Measurements from ENCODE around the gene SYNGR3.
"Not testable (repeated sequence)": the region's sequence is repeated elsewhere in the genome, so short reads cannot be mapped to it uniquely, and the experiment has no call there.

The SYNGR3 gene

GRCh38 chr16:2008009-2008526, 18.3 kb downstream of the SYNGR3 start:
- DNase-seq (ENCODE audit: low read depth in 3 of 3) = no peak

DNA sequence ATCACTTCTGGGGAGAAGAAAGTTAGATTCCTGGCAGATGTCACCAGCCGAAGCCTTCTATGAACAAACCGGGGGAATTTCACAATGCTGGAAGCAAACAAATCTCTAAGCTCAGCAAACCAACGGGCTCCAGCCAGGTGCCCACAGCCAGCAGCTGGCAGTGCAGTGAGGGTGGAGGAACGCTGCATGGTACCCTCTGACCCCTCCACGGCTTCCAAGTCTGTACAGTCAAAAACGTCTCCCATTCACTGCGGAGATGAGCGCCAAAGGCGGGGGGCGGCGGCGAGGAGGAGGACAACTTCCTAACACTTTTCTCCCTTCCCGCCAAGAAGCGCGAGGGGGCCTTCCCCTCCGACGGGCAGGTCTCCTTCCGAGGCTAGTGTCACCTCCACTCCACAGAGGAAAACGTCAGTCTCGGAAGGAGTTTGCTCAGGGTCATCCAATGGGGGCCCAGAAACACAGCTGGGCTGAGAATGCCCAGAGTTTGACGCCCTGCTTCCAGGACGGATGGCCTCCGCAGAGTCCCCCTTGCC, 18.9 kb downstream of the SYNGR3 start:
- no peak for DNase-seq (ENCODE audit: low read depth in 3 of 3)

GRCh38 chr16:2009164-2009711, 19.5 kb downstream of the SYNGR3 start:
- no peak for DNase-seq (ENCODE audit: low read depth in 3 of 3)

DNA sequence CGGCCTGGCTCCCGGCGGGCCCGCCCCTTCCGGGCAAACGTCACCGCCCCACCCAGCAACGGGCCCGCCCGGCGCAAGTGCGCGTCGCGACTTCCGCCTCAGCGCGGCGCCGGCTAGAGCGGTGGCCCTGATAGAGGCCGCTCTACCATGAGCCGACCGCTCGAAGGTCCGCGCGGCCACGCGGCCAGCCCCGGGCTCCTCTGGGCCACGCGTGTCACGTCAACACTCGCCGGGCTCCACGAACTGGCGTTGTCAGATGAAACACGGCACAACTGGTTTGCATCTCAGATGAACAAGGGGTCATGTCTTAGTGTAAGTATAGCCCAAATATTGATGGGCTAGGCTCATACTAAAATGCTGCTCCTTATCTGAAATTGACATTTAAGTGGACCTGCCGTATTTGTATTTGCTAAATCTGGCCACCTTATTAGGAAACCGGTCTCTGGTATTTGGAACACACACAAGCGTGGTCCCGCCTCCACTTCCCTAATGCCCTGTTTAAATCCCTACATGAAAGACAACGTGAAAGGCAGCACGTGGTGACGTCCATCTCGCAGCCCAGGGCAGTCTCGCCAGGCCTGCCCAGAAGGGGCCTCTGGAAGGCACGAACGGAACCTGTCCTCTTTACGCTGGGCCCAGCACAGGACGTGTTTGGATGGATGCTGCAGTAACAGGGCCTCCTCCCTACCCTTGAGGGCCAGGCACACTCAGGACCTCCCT, 20.2 kb downstream of the SYNGR3 start, which contains the start of gene ZNF598:
ZNF598 (minus strand) TSS at position 31 of the 720 bp plus-strand sequence.
- DNase-seq (ENCODE audit: low read depth in 3 of 3) = peak; percentile 58 to 75 (median 65)

DNA sequence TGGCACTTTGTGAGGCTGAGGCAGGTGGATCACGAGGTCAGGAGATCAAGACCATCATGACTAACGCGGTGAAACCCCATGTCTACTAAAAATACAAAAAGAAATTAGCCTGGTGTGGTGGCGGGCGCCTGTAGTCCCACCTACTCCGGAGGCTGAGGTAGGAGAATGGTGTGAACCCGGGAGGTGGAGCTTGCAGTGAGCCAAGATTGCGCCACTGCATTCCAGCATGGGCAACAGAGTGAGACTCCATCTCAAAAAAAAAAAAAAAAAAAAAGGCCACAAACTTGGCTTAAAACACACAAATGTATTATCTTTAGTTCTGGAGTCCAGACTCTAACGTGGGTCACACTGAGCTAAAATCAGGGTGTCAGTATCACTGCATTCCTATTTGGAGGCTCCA, 22.0 kb downstream of the SYNGR3 start:
- DNase-seq (ENCODE audit: low read depth in 3 of 3) = not testable (repeated sequence)

DNA sequence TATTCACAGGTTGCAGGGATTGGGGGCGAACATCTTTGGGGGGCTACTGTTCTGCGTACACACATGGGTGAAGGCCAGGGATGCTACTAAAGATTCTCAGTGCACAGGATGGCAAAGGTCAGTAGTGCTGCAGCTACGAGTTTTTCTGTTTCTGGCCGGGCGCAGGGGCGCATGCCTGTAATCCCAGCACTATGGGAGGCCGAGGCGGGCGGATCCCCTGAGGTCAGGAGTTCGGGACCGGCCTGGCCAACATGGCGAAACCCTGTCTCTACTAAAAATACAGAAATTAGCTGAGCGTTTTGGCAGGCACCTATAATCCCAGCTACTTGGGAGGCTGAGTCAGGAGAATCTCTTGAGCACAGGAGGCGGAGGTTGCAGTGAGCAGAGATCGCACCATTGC, 23.8 kb downstream of the SYNGR3 start:
- no peak for DNase-seq (ENCODE audit: low read depth in 3 of 3)

GRCh38 chr16:2015117-2015946, 25.6 kb downstream of the SYNGR3 start:
- no peak for DNase-seq (ENCODE audit: low read depth in 3 of 3)

DNA sequence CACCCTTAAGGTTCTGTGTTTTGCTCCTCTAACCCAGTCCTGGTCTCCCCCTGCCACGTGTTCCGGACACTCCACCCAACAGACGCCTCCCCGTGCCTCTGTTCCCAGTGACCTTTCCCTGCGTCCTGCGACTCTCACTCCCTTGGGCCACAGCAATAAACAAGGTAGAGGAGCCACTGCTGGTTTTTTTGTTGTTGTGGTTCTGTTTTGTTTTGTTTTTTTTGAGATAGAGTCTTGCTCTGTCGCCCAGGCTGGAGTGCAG, 26.1 kb downstream of the SYNGR3 start:
- no peak for DNase-seq (ENCODE audit: low read depth in 3 of 3)

GRCh38 chr16:2016407-2016922, 26.7 kb downstream of the SYNGR3 start:
- DNase-seq (ENCODE audit: low read depth in 3 of 3) = no peak

DNA sequence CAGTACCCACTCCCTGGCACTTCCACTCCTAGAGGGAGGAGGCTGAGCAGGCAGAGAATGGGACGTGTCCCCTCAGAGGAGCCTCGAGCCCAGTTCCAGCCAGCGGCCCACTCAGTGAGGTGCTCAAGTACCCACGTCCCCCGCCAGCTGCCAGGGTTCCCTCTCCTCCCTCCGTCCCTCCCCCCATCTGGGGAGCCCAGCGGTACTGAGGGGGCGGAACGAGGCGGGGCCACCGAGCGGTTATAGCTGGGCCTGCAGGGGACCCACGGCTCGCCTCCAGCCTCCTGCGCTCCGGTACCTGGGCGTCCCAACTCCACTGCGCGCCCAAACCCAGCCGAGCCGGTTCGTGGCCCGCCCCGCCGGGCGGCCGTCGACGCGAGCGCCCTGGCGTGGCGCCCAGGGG, 29.7 kb downstream of the SYNGR3 start, which contains the start of gene NPW:
NPW (plus strand) TSS at position 268 of the 403 bp plus-strand sequence.
- DNase-seq (ENCODE audit: low read depth in 3 of 3) = no peak

GRCh38 chr16:2019921-2020831, 30.4 kb downstream of the SYNGR3 start:
- no peak for DNase-seq (ENCODE audit: low read depth in 3 of 3)

GRCh38 chr16:2022723-2023091, 32.9 kb downstream of the SYNGR3 start:
- DNase-seq (ENCODE audit: low read depth in 3 of 3) = no peak

DNA sequence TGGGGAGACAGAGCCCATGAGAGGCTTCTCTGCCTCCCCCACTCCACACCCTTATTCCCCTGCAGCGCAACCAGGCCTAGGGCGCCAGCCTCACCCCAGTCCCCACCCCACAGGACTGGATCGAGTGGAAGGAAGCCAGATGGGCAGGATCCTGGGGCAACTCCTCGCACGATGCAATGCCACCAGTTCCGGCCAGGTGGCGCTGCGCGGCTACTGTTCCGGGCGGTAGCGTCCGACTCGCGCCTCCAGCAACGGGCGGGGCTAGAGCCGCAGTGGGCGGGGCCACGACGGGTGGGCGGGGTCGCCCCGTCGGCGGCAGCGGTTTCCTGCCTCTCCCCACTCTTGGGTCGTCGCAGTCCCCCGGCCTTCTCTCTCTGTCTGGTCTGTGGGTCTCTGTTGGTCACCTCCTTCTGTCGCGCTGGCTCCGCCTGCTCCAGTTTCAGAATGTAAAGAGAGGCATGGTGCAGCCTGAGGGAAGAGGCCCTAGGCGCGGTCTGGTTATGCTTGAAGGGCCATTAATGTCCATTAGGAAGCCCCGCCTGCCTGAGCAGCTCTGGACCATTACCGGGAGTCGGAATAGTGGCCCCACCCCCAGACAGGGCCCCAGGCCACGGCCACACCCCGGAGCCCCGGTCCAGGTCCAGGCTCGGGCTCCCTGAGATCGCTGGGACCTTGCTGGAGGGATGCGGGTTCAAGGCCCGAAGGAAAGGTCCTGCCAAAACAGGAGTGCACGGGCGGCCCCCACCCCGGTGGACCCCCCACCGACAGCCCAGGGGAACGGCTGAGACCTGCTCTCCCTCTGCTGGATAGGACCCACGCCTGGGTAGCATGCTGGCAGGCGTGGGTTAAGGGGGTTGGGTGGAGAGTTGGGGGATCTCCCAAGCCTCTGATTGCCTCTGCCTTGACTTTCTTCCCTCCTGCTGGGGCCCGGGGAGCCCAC, 33.6 kb downstream of the SYNGR3 start:
- peak; percentile 85 to 95 (median 92) for DNase-seq (ENCODE audit: low read depth in 3 of 3)

DNA sequence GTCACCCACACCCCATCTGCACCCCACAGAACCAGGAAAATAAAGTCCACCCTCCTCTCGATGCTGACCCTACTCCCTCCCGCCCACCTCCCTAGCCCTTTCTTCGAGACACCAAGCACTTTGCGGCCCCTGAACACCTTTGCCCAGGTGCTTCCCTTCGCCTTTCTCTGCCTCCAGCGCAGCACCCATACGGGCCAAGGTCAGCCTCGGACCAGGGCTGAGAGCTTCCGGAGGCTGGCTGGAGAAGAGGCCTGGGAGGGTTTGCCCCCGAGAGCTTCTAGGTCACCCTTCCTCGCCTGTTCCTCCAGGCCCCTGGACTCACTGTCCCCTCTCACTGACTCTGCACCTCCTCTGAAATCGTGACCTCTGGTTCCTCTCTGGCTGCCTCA, 34.3 kb downstream of the SYNGR3 start:
- DNase-seq (ENCODE audit: low read depth in 3 of 3) = no peak

DNA sequence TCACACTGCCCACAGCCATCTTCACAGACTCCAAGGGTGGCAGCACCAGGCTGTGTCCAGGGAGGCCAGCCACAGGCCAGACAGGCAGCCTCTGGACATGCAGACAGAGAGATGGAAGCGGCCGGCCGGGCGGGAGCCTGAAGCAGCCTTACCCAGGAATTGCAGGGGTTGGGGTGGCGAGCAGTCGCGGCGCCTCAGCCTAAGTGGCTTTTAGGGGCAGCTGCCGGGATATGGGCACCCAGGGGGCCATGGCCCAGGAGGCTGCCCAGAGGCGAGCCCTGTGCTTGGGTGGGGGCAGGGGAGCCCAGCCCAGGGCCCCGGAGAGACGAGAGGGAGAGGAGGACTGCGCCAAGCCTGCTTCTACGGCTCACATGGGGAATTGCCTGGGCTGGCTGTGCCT, 35.5 kb downstream of the SYNGR3 start:
- DNase-seq (ENCODE audit: low read depth in 3 of 3) = no peak

DNA sequence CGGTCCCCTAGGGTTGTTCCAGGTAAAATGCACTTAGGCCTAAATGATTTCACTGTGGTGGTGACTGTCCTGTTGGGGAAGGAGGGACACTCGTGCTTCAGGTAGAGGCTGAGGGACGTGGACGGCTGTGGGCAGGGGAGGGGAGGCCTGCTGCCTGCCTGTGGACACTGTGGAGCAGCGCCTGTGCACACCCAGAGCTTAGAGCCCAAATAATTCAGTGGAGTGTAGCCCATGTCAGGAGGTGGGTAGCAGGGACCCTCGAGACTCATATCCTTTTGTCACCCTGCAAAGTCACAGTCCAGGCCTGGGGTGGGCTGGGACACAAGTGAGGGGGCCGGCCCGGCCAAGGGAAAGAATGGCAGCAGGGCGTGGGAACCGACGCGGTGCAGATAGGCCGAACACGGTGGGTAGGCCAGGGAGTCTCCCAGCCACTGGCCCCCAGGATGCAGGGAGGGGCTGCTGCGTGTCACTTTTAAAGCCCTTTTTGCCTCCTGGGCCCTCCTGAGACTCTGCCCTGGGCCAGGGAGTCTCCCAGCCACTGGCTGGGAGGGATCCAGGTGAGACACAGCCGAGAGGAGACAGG, 36.2 kb downstream of the SYNGR3 start:
- DNase-seq (ENCODE audit: low read depth in 3 of 3) = no peak

- DNase-seq (ENCODE audit: low read depth in 3 of 3) = no peak
Measured at GRCh38 chr16:2026461-2027023, 36.8 kb downstream of the SYNGR3 start, which contains the start of gene NHERF2. Gene NHERF2 (plus strand): TSS chr16:2026902. CDS start chr16:2027006, 104 bp downstream.

GRCh38 chr16:2027024-2028010, 37.5 kb downstream of the SYNGR3 start:
- no peak for DNase-seq (ENCODE audit: low read depth in 3 of 3)

Measured in stimulated activated CD4-positive, alpha-beta T cell treated with anti-CD3 and anti-CD28 coated beads, TNF-alpha, amount 100 ng/mL, for 48 hours (primary cell).